B cell (primary cell): ENCODE results near the gene ZBTB44.

ENCODE experiments used
- CTCF ChIP-seq: fragments of 200-600 bp; IDR thresholded peaks from one replicate; pipeline ENCODE4 v1.8.0; 2022; ENCODE audit warnings: antibody characterized with exemption, mild to moderate bottlenecking
- EZH2 ChIP-seq: IDR thresholded peaks from 2 replicates; pipeline ENCODE4 v1.6.1; 2012; ENCODE audit warnings: borderline replicate concordance, low read depth, mild to moderate bottlenecking, moderate library complexity, low read length; ENCODE audit not compliant: insufficient read depth, poor library complexity, severe bottlenecking

GRCh38 chr11:130189492-130190210 lies 125.1 kb downstream of the ZBTB44 start:
- TF ChIP-seq CTCF (no peak), EZH2 (no peak)
